SH-SY5Y (cell line): Measurements from ENCODE around the gene DOC2B.

Experiments used
- GATA2 ChIP-seq: IDR thresholded peaks from 2 replicates; pipeline ENCODE4 v1.6.1; 2011; ENCODE audit warnings: mild to moderate bottlenecking, low read depth, low read length
- GATA3 ChIP-seq: IDR thresholded peaks from 2 replicates; pipeline ENCODE4 v1.6.1; 2011; ENCODE audit warnings: low read depth, mild to moderate bottlenecking, low read length, moderate library complexity

DNA sequence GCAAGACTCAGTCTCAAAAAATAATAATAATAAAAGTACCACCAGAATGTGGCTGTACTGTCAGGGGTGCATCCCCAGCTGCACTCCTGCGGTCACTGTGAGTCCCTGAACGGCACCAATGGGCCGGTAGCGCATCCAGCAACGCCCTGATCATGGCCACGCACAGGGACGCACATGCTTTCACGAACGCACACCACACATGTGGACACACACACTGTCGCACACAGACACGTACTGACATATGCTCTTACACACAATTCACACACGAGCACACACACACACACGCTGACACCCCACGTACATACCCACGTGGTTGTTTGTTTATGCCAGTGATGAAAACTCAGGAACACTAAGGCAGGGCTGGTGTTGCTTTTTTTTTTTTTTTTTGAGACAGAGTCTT is 21.8 kb downstream of the DOC2B start:
- TF ChIP-seq GATA3 (no peak), GATA2 (no peak)
